Measurements from ENCODE around the gene SRGAP3.

SRGAP3 gene

DNA sequence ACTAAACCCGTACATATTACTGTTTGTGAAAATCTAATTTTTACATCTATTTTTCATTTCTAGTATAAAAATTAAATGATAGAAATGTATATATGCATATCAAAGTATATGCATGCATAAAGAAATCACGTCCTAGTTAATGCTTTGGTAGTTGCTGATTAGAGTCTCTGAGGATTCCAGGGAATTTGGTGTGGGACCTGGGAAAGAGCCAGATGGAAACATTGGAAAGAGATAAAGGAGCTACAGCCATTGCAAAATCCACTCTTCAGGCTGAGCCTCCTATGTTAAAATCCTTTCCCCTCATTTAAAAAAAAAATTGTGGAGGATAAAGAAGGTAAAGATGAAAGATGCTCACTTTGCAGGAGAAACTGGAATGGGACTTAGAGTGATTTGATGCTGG lies 134.1 kb downstream of the SRGAP3 start:
- H3K27me3 ChIP-seq = no peaks in the 10 kb centered on the region
- no peak overlapping the region for H3K27ac ChIP-seq
- no peaks in the 10 kb centered on the region for H3K9me3 ChIP-seq
- H3K4me3 ChIP-seq (ENCODE audit: low read depth in 1 of 2, low read length in 1 of 2) = no peak overlapping the region
- no peaks in the 10 kb centered on the region for H3K36me3 ChIP-seq
- no peaks in the 10 kb centered on the region for H3K4me1 ChIP-seq (ENCODE audit: control insufficient read depth in 1 of 2, insufficient read depth in 1 of 2, low read depth in 1 of 2, low read length in 1 of 2)
- TF ChIP-seq, protein P1, sequence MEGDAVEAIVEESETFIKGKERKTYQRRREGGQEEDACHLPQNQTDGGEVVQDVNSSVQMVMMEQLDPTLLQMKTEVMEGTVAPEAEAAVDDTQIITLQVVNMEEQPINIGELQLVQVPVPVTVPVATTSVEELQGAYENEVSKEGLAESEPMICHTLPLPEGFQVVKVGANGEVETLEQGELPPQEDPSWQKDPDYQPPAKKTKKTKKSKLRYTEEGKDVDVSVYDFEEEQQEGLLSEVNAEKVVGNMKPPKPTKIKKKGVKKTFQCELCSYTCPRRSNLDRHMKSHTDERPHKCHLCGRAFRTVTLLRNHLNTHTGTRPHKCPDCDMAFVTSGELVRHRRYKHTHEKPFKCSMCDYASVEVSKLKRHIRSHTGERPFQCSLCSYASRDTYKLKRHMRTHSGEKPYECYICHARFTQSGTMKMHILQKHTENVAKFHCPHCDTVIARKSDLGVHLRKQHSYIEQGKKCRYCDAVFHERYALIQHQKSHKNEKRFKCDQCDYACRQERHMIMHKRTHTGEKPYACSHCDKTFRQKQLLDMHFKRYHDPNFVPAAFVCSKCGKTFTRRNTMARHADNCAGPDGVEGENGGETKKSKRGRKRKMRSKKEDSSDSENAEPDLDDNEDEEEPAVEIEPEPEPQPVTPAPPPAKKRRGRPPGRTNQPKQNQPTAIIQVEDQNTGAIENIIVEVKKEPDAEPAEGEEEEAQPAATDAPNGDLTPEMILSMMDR (IDR thresholded peaks at IDR 0.05) = no peak

DNA sequence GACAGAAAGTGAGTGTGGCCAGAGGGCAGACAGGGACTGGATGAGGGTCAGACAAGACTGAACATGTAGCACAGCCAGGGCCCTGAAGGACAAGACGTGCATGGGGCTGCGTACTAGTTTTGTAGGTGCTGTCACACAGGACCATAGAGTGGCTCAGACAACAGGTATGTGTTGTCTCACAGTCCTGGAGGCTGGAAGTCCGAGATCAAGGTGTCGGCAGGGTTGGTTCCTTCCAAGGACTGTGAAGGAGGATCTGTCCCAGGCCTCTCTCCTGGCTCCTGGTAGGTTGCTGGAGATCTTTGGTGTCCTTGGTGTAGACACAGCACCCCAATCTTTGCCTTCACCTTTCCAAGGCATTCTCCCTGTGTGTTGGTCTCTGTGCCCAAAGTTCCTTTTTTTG lies 136.4 kb downstream of the SRGAP3 start:
- Histone ChIP-seq H3K36me3 (no peaks in the 10 kb centered on the region), H3K9me3 (no peaks in the 10 kb centered on the region), H3K27me3 (no peaks in the 10 kb centered on the region), H3K4me1 (ENCODE audit: control insufficient read depth in 1 of 2, insufficient read depth in 1 of 2, low read depth in 1 of 2, low read length in 1 of 2) (no peaks in the 10 kb centered on the region), H3K4me3 (ENCODE audit: low read depth in 1 of 2, low read length in 1 of 2) (no peak overlapping the region), H3K27ac (no peak overlapping the region)
- TF ChIP-seq, protein P1 (IDR thresholded peaks at IDR 0.05) = no peak

DNA sequence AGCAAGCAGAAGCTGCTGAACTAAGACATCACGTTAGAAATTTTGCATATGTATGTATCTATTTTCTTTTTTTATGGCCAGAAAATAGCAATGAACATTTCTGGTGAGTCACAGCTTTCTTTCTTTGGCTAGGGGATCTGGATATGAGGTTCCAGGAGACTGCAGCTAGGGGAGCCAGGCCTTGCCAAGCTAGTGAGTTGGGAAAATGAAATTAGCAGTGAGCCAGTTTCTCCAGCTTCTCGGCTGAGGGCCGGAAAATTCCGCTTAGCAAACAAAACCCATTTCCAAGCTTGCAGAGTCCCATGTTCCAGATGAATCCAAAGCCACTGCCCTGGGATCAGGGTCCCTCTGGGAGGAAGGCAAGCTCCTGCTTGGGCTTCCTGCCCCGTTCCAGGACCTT lies 137.6 kb downstream of the SRGAP3 start:
- no peak overlapping the region for H3K4me3 ChIP-seq (ENCODE audit: low read depth in 1 of 2, low read length in 1 of 2)
- H3K9me3 ChIP-seq = no peaks in the 10 kb centered on the region
- no peak overlapping the region for H3K27ac ChIP-seq
- TF ChIP-seq, protein P1 (IDR thresholded peaks at IDR 0.05) = no peak
- no peaks in the 10 kb centered on the region for H3K27me3 ChIP-seq
- H3K36me3 ChIP-seq = no peaks in the 10 kb centered on the region
- H3K4me1 ChIP-seq (ENCODE audit: control insufficient read depth in 1 of 2, insufficient read depth in 1 of 2, low read depth in 1 of 2, low read length in 1 of 2) = no peaks in the 10 kb centered on the region

DNA sequence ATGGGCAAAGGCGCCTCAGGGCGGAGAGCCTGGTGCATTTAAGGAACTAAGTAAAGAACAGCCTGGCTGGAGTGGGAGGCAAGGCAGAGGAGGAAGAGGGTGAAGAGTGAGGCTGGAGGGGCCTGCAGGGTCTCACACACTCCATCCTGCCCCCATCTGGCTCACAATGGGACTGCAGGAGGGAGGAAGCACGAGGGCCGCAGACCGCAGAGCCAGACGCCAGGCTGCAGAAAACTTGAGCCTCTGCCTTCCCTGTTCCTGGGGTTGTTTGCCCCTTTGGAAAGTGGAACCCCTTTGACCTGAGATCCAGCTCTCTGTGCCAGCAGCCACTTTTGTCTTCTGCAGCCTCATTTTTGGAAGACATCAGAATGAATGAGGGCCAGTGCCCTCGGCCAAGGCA lies 138.0 kb downstream of the SRGAP3 start:
- Histone ChIP-seq H3K9me3 (no peaks in the 10 kb centered on the region), H3K4me1 (ENCODE audit: control insufficient read depth in 1 of 2, insufficient read depth in 1 of 2, low read depth in 1 of 2, low read length in 1 of 2) (no peaks in the 10 kb centered on the region), H3K27me3 (no peaks in the 10 kb centered on the region), H3K4me3 (ENCODE audit: low read depth in 1 of 2, low read length in 1 of 2) (no peak overlapping the region), H3K36me3 (no peaks in the 10 kb centered on the region), H3K27ac (no peak overlapping the region)
- TF ChIP-seq, protein P1 (IDR thresholded peaks at IDR 0.05) = no peak

DNA sequence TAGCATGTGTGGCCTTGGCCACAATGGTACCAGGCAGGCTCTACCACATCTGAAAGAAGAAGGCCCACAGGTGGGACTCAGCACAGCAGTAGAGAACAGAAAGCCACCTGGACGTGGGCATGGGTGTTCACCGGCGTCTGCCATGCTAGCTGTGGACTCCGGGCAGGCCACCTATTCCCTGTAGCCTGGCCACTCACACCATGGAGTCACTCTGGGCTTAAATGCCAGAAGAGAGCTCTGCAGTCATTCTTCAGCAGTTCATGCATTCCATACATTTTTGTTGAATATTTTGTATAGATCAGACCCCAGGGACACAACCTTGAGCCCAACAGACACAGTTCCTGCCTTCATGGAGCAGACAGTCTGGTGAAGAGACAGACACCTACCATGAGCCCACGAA lies 138.6 kb downstream of the SRGAP3 start:
- TF ChIP-seq, protein P1 (IDR thresholded peaks at IDR 0.05) = no peak
- Histone ChIP-seq H3K4me1 (ENCODE audit: control insufficient read depth in 1 of 2, insufficient read depth in 1 of 2, low read depth in 1 of 2, low read length in 1 of 2) (no peaks in the 10 kb centered on the region), H3K9me3 (no peaks in the 10 kb centered on the region), H3K4me3 (ENCODE audit: low read depth in 1 of 2, low read length in 1 of 2) (no peak overlapping the region), H3K36me3 (no peaks in the 10 kb centered on the region), H3K27me3 (no peaks in the 10 kb centered on the region), H3K27ac (no peak overlapping the region)

DNA sequence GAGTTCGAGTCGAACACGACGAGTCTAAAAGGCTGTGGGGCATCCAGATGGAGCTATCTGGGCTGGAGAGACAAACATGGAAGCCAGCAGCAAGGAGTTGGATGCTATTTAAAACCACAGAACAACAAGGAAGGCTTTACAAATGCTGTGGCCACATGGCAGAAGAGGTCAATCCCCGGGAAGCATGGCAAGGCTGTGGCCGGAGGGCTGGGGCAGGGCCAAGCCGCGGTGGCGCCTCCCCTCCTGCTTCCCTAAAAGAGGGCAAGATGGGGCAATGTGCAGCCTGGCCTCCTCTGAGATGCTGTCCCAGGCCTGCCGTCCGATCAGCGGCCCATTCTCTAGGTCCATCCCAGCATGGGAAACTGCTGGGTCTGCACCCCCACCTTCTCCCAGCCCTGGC lies 139.1 kb downstream of the SRGAP3 start:
- no peak overlapping the region for H3K27ac ChIP-seq
- no peaks in the 10 kb centered on the region for H3K9me3 ChIP-seq
- no peak overlapping the region for H3K4me3 ChIP-seq (ENCODE audit: low read depth in 1 of 2, low read length in 1 of 2)
- no peaks in the 10 kb centered on the region for H3K36me3 ChIP-seq
- H3K4me1 ChIP-seq (ENCODE audit: control insufficient read depth in 1 of 2, insufficient read depth in 1 of 2, low read depth in 1 of 2, low read length in 1 of 2) = no peaks in the 10 kb centered on the region
- TF ChIP-seq, protein P1 (IDR thresholded peaks at IDR 0.05) = no peak
- no peaks in the 10 kb centered on the region for H3K27me3 ChIP-seq
